NCI-H2107 treated with DMSO at 0.1 percent for 48 hours (cell line): ENCODE results near the gene ADGRG3.

Experiments
- DNase-seq: peaks from one replicate; lab custom pipeline; 2025; ENCODE audit not compliant: unreplicated experiment; lab: John Stamatoyannopoulos, UW

The ADGRG3 gene

GRCh38 chr16:57694725-57695679, 26.9 kb downstream of the ADGRG3 start, which contains the start of gene DRC7:
TSS of gene DRC7 (plus strand) at chr16:57694806. CDS start at chr16:57697950, 3,144 bp downstream.
- DNase-seq: no peak

- no peak for DNase-seq
Measured at GRCh38 chr16:57695680-57696069, 27.6 kb downstream of the ADGRG3 start.

GRCh38 chr16:57696240-57696639, 28.1 kb downstream of the ADGRG3 start:
- DNase-seq: no peak

GRCh38 chr16:57697896-57698537, 29.9 kb downstream of the ADGRG3 start:
- DNase-seq: no peak

- DNase-seq: no peak
Measured at GRCh38 chr16:57698812-57699405, 30.8 kb downstream of the ADGRG3 start.

GRCh38 chr16:57699481-57699880, 31.4 kb downstream of the ADGRG3 start:
- DNase-seq: no peak

- DNase-seq: no peak
Measured at GRCh38 chr16:57699899-57700298, 31.8 kb downstream of the ADGRG3 start.

GRCh38 chr16:57700781-57701551, 32.9 kb downstream of the ADGRG3 start:
- no peak for DNase-seq

GRCh38 chr16:57701759-57702371, 33.8 kb downstream of the ADGRG3 start:
- no peak for DNase-seq

GRCh38 chr16:57703416-57704010, 35.4 kb downstream of the ADGRG3 start:
- DNase-seq: no peak

GRCh38 chr16:57704011-57704904, 36.2 kb downstream of the ADGRG3 start:
- DNase-seq: no peak

GRCh38 chr16:57704905-57705852, 37.1 kb downstream of the ADGRG3 start:
- DNase-seq: no peak

GRCh38 chr16:57706717-57707116, 38.6 kb downstream of the ADGRG3 start:
- no peak for DNase-seq

GRCh38 chr16:57707331-57707730, 39.2 kb downstream of the ADGRG3 start:
- no peak for DNase-seq

GRCh38 chr16:57708168-57708567, 40.1 kb downstream of the ADGRG3 start:
- no peak for DNase-seq

GRCh38 chr16:57709663-57710062, 41.6 kb downstream of the ADGRG3 start:
- DNase-seq: no peak

- no peak for DNase-seq
Measured at GRCh38 chr16:57711346-57711745, 43.2 kb downstream of the ADGRG3 start.

GRCh38 chr16:57711993-57712392, 43.9 kb downstream of the ADGRG3 start:
- DNase-seq: no peak
